ENCODE results near the gene PHKG2. TPM values are rescaled to one million over a fixed set of nuclear protein-coding genes. Genes with fewer than 3 reads are reported as not detected.

The PHKG2 gene
- total RNA-seq, 1 donor: 20.8 TPM

- H3K4me3 ChIP-seq (ENCODE audit: low read depth, low read length): no peak overlapping the region
- DNase-seq (ENCODE audit: low read depth): no peak
- TF ChIP-seq CTCF (IDR thresholded peaks at IDR 0.05; ENCODE audit: insufficient read depth, low read length): no peak
These were observed 31.4 kb downstream of the PHKG2 start for GRCh38 chr16:30779596-30779995.

- no peak overlapping the region for H3K4me3 ChIP-seq (ENCODE audit: low read depth, low read length)
- no peak for DNase-seq (ENCODE audit: low read depth)
- no peak for TF ChIP-seq CTCF (IDR thresholded peaks at IDR 0.05; ENCODE audit: insufficient read depth, low read length)
These were observed 31.8 kb downstream of the PHKG2 start for GRCh38 chr16:30780021-30780420.

- no peak for TF ChIP-seq CTCF (IDR thresholded peaks at IDR 0.05; ENCODE audit: insufficient read depth, low read length)
- H3K4me3 ChIP-seq (ENCODE audit: low read depth, low read length): no peak overlapping the region
- no peak for DNase-seq (ENCODE audit: low read depth)
These were observed 32.3 kb downstream of the PHKG2 start for GRCh38 chr16:30780549-30780948.

DNA sequence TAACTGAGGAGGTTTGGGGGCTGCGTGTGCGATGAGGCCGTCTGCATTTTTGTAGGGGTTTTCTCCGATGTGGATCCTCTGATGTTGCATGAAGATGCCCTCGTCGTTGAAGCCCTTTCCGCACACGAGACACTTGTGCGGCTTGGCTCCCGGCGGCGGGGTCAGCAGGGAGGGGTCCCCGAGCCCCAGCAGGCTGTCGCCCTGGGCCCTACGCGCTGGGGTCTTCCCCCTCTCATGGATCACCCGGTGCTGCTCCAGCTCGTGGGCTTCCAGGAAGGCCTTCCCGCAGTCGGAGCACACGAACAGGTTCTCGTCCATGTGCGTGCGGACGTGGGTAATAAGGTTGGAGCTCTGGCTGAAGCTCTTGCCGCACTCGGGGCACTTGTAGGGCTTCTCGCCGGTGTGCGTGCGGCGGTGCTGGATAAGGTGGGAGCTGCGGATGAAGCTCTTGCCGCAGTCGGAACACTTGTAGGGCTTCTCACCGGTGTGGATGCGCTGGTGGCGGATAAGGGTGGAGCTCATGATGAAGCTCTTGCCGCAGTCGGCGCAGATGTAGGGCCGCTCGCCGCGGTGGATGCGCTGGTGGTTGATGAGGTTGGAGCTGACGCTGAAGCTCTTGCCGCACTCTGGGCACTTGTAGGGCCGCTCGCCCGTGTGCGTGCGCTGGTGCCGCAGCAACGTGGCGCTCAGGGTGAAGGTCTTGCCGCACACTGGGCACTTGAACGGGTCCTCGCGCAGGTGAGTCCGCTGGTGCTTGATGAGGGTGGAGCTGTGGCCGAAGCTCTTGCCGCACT lies 34.5 kb downstream of the PHKG2 start:
- TF ChIP-seq CTCF (IDR thresholded peaks at IDR 0.05; ENCODE audit: insufficient read depth, low read length): no peak
- no peak overlapping the region for H3K4me3 ChIP-seq (ENCODE audit: low read depth, low read length)
- DNase-seq (ENCODE audit: low read depth): no peak

DNA sequence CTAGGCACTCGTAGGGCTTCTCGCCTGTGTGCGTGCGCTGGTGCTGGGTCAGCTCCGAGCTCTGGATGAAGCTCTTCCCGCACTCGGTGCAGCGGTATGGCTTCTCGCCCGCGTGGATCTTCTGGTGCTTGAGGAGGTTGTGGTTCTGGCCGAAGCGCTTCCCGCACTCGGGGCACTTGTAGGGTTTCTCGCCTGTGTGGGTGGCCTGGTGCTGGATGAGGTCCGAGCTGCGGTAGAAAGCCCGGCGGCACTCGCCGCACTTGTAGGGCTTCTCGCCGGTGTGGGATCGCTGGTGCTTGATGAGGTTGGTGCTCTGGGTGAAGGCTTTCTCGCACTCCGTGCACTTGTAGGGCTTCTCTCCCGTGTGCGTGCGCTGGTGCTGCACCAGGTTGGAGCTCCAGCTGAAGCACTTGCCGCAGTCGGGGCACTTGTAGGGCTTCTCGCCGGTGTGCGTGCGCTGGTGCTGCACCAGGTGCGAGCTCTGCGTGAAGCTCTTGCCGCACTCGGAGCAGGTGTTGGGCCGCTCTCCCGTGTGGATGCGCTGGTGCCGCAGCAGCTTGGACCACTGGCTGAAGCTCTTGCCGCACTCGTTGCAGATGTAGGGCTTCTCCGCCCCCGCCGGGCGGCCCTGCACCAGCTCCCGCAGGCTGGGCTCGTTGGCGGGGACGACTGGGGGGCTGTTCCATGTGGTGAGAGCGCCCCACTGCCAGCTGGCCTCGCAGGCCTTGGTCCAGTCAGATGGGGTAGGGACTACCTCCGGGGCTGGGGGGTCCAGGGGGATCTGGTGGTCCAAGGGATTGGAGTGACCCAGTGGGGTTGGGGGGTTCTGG lies 35.3 kb downstream of the PHKG2 start:
- no peak for DNase-seq (ENCODE audit: low read depth)
- no peak overlapping the region for H3K4me3 ChIP-seq (ENCODE audit: low read depth, low read length)
- TF ChIP-seq CTCF (IDR thresholded peaks at IDR 0.05; ENCODE audit: insufficient read depth, low read length): no peak

DNA sequence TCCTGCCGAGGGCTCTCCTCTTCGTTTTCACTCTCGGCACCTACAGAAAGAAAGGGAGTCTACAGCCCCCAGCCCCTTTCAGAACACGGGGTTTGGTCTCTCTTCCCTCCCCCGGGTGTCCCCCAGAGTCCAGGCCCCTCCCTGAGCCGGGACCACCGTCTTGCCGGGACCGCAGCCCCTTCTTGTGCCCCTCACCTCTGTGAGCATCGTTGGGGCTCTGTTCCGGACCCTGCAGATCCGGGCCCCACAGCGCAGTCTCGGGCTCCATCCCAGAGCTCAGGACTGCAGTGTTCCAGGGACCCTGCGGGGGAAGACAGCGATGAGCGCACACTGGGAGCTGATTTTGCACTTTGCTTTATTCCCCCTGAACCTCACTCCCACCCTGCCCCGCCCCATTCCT lies 36.0 kb downstream of the PHKG2 start:
- no peak for TF ChIP-seq CTCF (IDR thresholded peaks at IDR 0.05; ENCODE audit: insufficient read depth, low read length)
- DNase-seq (ENCODE audit: low read depth): no peak
- H3K4me3 ChIP-seq (ENCODE audit: low read depth, low read length): no peak overlapping the region

Data from fibroblast of the aortic adventitia (primary cell).